D341Med (cell line): ENCODE results near the gene C20orf96.
A peak's percentile ranks its signal among the peaks of the same experiment; 100 is the strongest.
"Not testable (repeated sequence)": the region's sequence is repeated elsewhere in the genome, so short reads cannot be mapped to it uniquely, and the experiment has no call there.

Experiments
- DNase-seq: peaks from one replicate; pipeline ENCODE4 v3.0.0; 2012; ENCODE audit warnings: low spot score

C20orf96 gene

GRCh38 chr20:290084-290831, at the start of gene C20orf96:
Gene C20orf96, minus strand, starts transcription at chr20:290750. Its CDS starts 140 bp downstream, at chr20:290610.
- DNase-seq = peak; percentile 98

GRCh38 chr20:336040-336439, 45.5 kb upstream of the C20orf96 start:
- not testable (repeated sequence) for DNase-seq

- no peak for DNase-seq
These were observed 44.0 kb upstream of the C20orf96 start for GRCh38 chr20:334578-334977.

GRCh38 chr20:330233-331149, 39.9 kb upstream of the C20orf96 start:
- DNase-seq = peak; percentile 76

- no peak for DNase-seq
These were observed 39.3 kb upstream of the C20orf96 start for GRCh38 chr20:329851-330232.

- DNase-seq = no peak
These were observed 38.6 kb upstream of the C20orf96 start for GRCh38 chr20:328975-329695.

GRCh38 chr20:328027-328974, 37.8 kb upstream of the C20orf96 start:
- no peak for DNase-seq

GRCh38 chr20:327186-328026, 36.9 kb upstream of the C20orf96 start:
- DNase-seq = peak; percentile 96

GRCh38 chr20:326645-327185, 36.2 kb upstream of the C20orf96 start:
- DNase-seq = no peak

GRCh38 chr20:325889-326644, 35.5 kb upstream of the C20orf96 start:
- peak; percentile 66 for DNase-seq

- DNase-seq = peak; percentile 94
These were observed 34.7 kb upstream of the C20orf96 start, which contains the start of gene SOX12 for GRCh38 chr20:325045-325888. Gene SOX12, plus strand, starts transcription at chr20:325552. Its CDS starts 373 bp downstream, at chr20:325925.

- peak; percentile 94 for DNase-seq
These were observed 33.9 kb upstream of the C20orf96 start for GRCh38 chr20:324177-325044.

GRCh38 chr20:316316-317068, 25.9 kb upstream of the C20orf96 start:
- DNase-seq = peak; percentile 57

- DNase-seq = no peak
These were observed 23.4 kb upstream of the C20orf96 start for GRCh38 chr20:313948-314347.

- DNase-seq = no peak
These were observed 22.9 kb upstream of the C20orf96 start for GRCh38 chr20:313402-313801.

- DNase-seq = no peak
These were observed 22.3 kb upstream of the C20orf96 start for GRCh38 chr20:312866-313265.
